Esophagus muscularis mucosa (tissue), 4 donors: ENCODE measurements around the gene PRDX5. TPM values are rescaled to one million over a fixed set of nuclear protein-coding genes. Genes with fewer than 3 reads are reported as not detected.
A peak's percentile ranks its signal among the peaks of the same experiment; 100 is the strongest.

Source experiments
- DNase-seq: peaks from one replicate; pipeline ENCODE4 v3.0.0-alpha.2; 2017; ENCODE audit errors: extremely low spot score
- H3K27ac ChIP-seq, 4 donors: fragments of 200-600 bp; sonication (generic); replicated peaks in 1 of 4; 1 replicate in 3 of 4; 2 replicates in 1 of 4; pipeline ENCODE4 v1.5.1; 2016 to 2019; ENCODE audit warnings: mild to moderate bottlenecking in 1 of 4
- H3K27me3 ChIP-seq, 4 donors: fragments of 200-600 bp; sonication (generic); one replicate each; pipeline versions ENCODE4 v1.5.1 to v1.6.0; 2016 to 2019
- H3K36me3 ChIP-seq, 4 donors: fragments of 200-600 bp; sonication (generic); one replicate each; pipeline ENCODE4 v1.5.1; 2016 to 2019
- H3K4me1 ChIP-seq, 4 donors: fragments of 200-600 bp; sonication (generic); one replicate each; pipeline ENCODE4 v1.5.1; 2016 to 2019
- H3K4me3 ChIP-seq, 4 donors: fragments of 200-600 bp; sonication (generic); 1 replicate in 2 of 4; 2 replicates in 2 of 4; pipeline ENCODE4 v1.5.1; 2016 to 2019; ENCODE audit warnings: mild to moderate bottlenecking in 4 of 4, moderate library complexity in 1 of 4
- H3K9me3 ChIP-seq, 4 donors: fragments of 200-600 bp; sonication (generic); 1 replicate in 3 of 4; 2 replicates in 1 of 4; pipeline ENCODE4 v1.5.1; 2016 to 2019
- CTCF ChIP-seq, 3 experiments: fragments of 200-600 bp in 2 of 3; fragments of 450-650 bp in 1 of 3; sonication (generic) in 2 of 3; IDR thresholded peaks; one replicate each; pipeline ENCODE4 v1.5.1; 2017 to 2019; ENCODE audit warnings: antibody characterized with exemption in 3 of 3, mild to moderate bottlenecking in 2 of 3, moderate library complexity in 1 of 3
- EP300 ChIP-seq: sonication (generic); formaldehyde crosslinking; IDR thresholded peaks from one replicate; pipeline ENCODE4 v1.6.1; 2017; ENCODE audit warnings: antibody characterized with exemption
- POLR2A ChIP-seq: fragments of 450-650 bp; IDR thresholded peaks from one replicate; pipeline ENCODE4 v1.6.1; 2017; ENCODE audit warnings: antibody characterized with exemption, moderate library complexity, mild to moderate bottlenecking, low read depth
- POLR2AphosphoS5 ChIP-seq, 2 donors: sonication (generic); formaldehyde crosslinking; IDR thresholded peaks; one replicate each; pipeline ENCODE4 v1.6.1; 2017; ENCODE audit warnings: antibody characterized with exemption in 2 of 2
- WGBS: methylation state at CpG from one replicate; pipeline ENCODE4 v1.1.5; 2018; 5-methylcytosine and 5-hydroxymethylcytosine counted together
- intact Hi-C: fragments of 100-400 bp; cut with DNase I; formaldehyde crosslinking; loops from one replicate; pipeline ENCODE4 v1.15.1; 2023
- total RNA-seq, 4 donors: library from RNA; depleted of rRNA; stranded (reverse); fragments of >200 nt; gene quantifications; one replicate each; pipeline versions ENCODE4 v1.1.0 to v1.2.1, GENCODE V29; 2016

Gene PRDX5
- total RNA-seq, 4 donors from 2014 or later: 144 to 178 (median 155) TPM

- Histone ChIP-seq H3K4me1 (peaks cover 16 to 30% (median 22%) of the 10 kb centered on the region in 4 donors), H3K9me3 (no peaks in the 10 kb centered on the region), H3K36me3 (peaks cover 0 to 16% (median 6%) of the 10 kb centered on the region in 4 donors), H3K4me3 (peak overlapping the region; percentile 43 to 56 (median 50)), H3K27ac (no peak overlapping the region), H3K27me3 (peaks cover 9 to 81% (median 46%) of the 10 kb centered on the region in 4 donors)
- 29% methylated on average over 16 of the region's 42 CpGs for WGBS
- TF ChIP-seq CTCF (IDR thresholded peaks at IDR 0.05) (no peak), POLR2A (no peak), EP300 (no peak), POLR2AphosphoS5 (IDR thresholded peaks at IDR 0.05) (no peak)
- intact Hi-C loops: no loop called here
- no peak for DNase-seq
Observed at GRCh38 chr11:64292460-64293254, 25.3 kb upstream of the PRDX5 start.

GRCh38 chr11:64294774-64295173 is 23.1 kb upstream of the PRDX5 start:
- Histone ChIP-seq H3K4me3 (no peak overlapping the region), H3K36me3 (peaks cover 0 to 2% (median 0%) of the 10 kb centered on the region in 4 donors), H3K4me1 (peaks cover 25 to 33% (median 31%) of the 10 kb centered on the region in 4 donors), H3K27ac (no peak overlapping the region), H3K9me3 (no peaks in the 10 kb centered on the region), H3K27me3 (peaks cover 13 to 100% (median 62%) of the 10 kb centered on the region in 4 donors)
- 44% methylated on average over 3 of the region's 3 CpGs for WGBS
- TF ChIP-seq POLR2AphosphoS5 (IDR thresholded peaks at IDR 0.05): no peak
- no peak for TF ChIP-seq EP300
- no peak for TF ChIP-seq POLR2A
- TF ChIP-seq CTCF (IDR thresholded peaks at IDR 0.05): no peak
- no peak for DNase-seq
- intact Hi-C loops: loop anchor here (5.0 kb wide), 1 partner anchor 92 kb away; no protein-coding TSS in a partner anchor

- WGBS: 95% methylated on average over 4 of the region's 4 CpGs
- DNase-seq: no peak
- no peak overlapping the region for H3K4me3 ChIP-seq
- H3K27ac ChIP-seq: no peak overlapping the region
- H3K9me3 ChIP-seq: no peaks in the 10 kb centered on the region
- peaks cover 35 to 41% (median 40%) of the 10 kb centered on the region in 4 donors for H3K4me1 ChIP-seq
- peaks cover 16 to 100% (median 65%) of the 10 kb centered on the region in 4 donors for H3K27me3 ChIP-seq
- TF ChIP-seq CTCF (IDR thresholded peaks at IDR 0.05) (no peak), POLR2AphosphoS5 (IDR thresholded peaks at IDR 0.05) (no peak), EP300 (no peak), POLR2A (no peak)
- H3K36me3 ChIP-seq: no peaks in the 10 kb centered on the region
- intact Hi-C loops: loop anchor here (5.0 kb wide), 1 partner anchor 93 kb away; no protein-coding TSS in a partner anchor
Observed at GRCh38 chr11:64295760-64296159, 22.2 kb upstream of the PRDX5 start.

GRCh38 chr11:64296236-64296635 is 21.7 kb upstream of the PRDX5 start:
- H3K36me3 ChIP-seq: no peaks in the 10 kb centered on the region
- peaks cover 16 to 99% (median 61%) of the 10 kb centered on the region in 4 donors for H3K27me3 ChIP-seq
- WGBS: 43% methylated on average over 1 of the region's 1 CpG
- no peaks in the 10 kb centered on the region for H3K9me3 ChIP-seq
- no peak for DNase-seq
- TF ChIP-seq POLR2AphosphoS5 (IDR thresholded peaks at IDR 0.05) (no peak), CTCF (IDR thresholded peaks at IDR 0.05) (no peak), EP300 (no peak), POLR2A (no peak)
- intact Hi-C loops: loop anchor here (5.0 kb wide), 1 partner anchor 94 kb away; no protein-coding TSS in a partner anchor
- no peak overlapping the region for H3K27ac ChIP-seq
- no peak overlapping the region for H3K4me3 ChIP-seq
- peaks cover 34 to 42% (median 41%) of the 10 kb centered on the region in 4 donors for H3K4me1 ChIP-seq
